OCI-LY1 (cell line): ENCODE measurements around the gene AIMP1.

ENCODE experiments used
- EZH2 ChIP-seq: fragments of 200-600 bp; sonication (generic), shearing (Covaris generic); IDR thresholded peaks from 2 replicates; pipeline ENCODE4 v1.8.0; 2017; ENCODE audit warnings: borderline replicate concordance, mixed run types, mild to moderate bottlenecking, antibody characterized with exemption, low read length, moderate library complexity, mixed read lengths
- TF ChIP-seq, protein P1 (sequence below): fragments of 200-600 bp; sonication (generic), shearing (Covaris generic); IDR thresholded peaks from 2 replicates; pipeline ENCODE4 v1.5.1; 2017; ENCODE audit warnings: mild to moderate bottlenecking, antibody characterized with exemption, low read length, moderate library complexity, mixed read lengths

DNA sequence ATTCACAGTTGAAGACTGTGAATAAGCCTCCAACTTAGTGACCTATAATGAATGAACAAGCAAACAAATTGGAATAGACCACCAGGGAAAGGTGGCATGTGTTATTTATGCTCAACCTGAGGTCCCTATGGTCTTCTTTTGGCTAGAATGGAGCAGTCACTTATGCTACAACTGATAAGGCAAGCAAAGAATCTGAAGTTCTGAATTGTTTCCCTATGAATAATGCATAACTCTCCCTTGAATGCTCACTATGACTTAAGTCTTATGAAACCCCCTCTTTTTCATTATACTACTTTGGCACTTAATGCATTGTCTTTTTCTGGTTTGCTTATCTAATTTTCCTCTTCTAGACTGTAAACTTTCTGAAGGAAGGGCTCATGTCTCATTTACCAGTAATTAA is 49.7 kb downstream of the AIMP1 start:
- TF ChIP-seq, protein P1, sequence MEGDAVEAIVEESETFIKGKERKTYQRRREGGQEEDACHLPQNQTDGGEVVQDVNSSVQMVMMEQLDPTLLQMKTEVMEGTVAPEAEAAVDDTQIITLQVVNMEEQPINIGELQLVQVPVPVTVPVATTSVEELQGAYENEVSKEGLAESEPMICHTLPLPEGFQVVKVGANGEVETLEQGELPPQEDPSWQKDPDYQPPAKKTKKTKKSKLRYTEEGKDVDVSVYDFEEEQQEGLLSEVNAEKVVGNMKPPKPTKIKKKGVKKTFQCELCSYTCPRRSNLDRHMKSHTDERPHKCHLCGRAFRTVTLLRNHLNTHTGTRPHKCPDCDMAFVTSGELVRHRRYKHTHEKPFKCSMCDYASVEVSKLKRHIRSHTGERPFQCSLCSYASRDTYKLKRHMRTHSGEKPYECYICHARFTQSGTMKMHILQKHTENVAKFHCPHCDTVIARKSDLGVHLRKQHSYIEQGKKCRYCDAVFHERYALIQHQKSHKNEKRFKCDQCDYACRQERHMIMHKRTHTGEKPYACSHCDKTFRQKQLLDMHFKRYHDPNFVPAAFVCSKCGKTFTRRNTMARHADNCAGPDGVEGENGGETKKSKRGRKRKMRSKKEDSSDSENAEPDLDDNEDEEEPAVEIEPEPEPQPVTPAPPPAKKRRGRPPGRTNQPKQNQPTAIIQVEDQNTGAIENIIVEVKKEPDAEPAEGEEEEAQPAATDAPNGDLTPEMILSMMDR = no peak
- no peak for TF ChIP-seq EZH2
